ENCODE data around the gene MAP3K4. TPM values are rescaled to one million over a fixed set of nuclear protein-coding genes. Genes with fewer than 3 reads are reported as not detected.

Gene MAP3K4
- total RNA-seq, 1 donor from 2014 or later = 25.5 TPM

DNA sequence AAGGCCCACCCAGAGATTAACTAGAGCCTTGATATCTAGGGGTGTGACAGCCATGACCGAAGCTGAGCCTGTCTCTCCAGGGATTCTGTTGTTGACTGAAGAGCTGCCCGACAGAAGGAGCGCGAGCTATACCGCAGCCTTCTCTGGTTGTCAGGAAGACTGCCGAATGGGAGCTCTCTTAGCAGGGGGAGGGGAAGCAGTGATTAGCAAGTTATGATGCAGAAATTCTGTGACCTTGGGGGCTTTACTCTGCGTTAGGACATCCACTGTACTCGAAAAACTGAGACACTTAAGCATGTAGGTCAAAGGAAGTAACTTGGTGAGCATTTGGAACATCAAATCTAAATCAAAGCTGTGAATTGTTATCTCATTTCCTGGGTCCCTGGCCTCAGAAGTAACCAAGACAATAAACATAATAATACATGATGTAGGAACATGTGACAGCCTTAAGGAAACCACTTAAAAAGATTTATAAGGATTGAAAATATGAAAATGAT, 84.7 kb downstream of the MAP3K4 start:
- Mint-ChIP-seq H3K27ac (ENCODE audit: unreplicated experiment) (no peak overlapping the region), H3K36me3 (ENCODE audit: low read depth) (peaks cover 8% of the 10 kb centered on the region), H3K4me3 (ENCODE audit: unreplicated experiment) (no peak overlapping the region), H3K9me3 (ENCODE audit: low read depth) (no peaks in the 10 kb centered on the region), H3K4me1 (ENCODE audit: low read depth) (peaks cover 13% of the 10 kb centered on the region), H3K27me3 (ENCODE audit: low read depth) (no peaks in the 10 kb centered on the region)
- TF ChIP-seq, protein P1, sequence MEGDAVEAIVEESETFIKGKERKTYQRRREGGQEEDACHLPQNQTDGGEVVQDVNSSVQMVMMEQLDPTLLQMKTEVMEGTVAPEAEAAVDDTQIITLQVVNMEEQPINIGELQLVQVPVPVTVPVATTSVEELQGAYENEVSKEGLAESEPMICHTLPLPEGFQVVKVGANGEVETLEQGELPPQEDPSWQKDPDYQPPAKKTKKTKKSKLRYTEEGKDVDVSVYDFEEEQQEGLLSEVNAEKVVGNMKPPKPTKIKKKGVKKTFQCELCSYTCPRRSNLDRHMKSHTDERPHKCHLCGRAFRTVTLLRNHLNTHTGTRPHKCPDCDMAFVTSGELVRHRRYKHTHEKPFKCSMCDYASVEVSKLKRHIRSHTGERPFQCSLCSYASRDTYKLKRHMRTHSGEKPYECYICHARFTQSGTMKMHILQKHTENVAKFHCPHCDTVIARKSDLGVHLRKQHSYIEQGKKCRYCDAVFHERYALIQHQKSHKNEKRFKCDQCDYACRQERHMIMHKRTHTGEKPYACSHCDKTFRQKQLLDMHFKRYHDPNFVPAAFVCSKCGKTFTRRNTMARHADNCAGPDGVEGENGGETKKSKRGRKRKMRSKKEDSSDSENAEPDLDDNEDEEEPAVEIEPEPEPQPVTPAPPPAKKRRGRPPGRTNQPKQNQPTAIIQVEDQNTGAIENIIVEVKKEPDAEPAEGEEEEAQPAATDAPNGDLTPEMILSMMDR (IDR thresholded peaks at IDR 0.05) = no peak
- DNase-seq (ENCODE audit: low spot score) = no peak

DNA sequence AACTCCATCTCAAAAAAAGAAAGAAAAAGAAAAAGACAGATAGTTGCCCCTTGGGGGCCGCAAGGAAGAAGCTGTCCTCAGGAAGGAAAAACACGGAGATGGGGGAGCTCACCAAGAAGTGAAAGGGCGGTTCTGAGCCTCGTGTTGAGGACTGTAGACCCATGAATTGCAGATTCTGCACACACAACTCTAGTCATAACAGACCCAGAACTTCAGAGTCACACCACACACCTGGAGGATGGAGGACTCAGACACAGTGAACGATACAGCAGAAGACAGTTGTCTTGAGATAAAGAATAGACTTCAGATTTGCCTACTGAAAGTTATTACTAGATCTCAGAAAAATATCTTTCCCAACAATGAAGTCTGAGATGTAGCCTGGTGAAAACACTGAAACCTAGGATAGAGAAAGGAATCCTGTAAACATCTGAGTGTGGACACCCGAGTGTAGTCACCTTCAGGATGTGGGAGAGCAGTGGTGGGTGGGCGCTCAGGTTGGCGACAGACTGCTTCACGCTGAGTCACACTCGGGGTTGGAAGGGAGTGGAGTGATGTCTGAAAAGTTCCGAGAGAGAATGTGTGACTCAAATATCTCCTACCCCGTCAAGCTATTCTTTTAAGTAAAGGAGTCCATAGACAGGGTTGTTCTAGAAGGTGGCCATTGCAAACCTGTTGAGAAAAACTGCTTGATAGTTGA, 88.1 kb downstream of the MAP3K4 start:
- TF ChIP-seq, protein P1 (IDR thresholded peaks at IDR 0.05) = no peak
- peaks cover 7% of the 10 kb centered on the region for H3K36me3 Mint-ChIP-seq (ENCODE audit: low read depth)
- H3K4me1 Mint-ChIP-seq (ENCODE audit: low read depth) = peaks cover 13% of the 10 kb centered on the region
- H3K4me3 Mint-ChIP-seq (ENCODE audit: unreplicated experiment) = no peak overlapping the region
- no peaks in the 10 kb centered on the region for H3K27me3 Mint-ChIP-seq (ENCODE audit: low read depth)
- peaks cover 3% of the 10 kb centered on the region for H3K9me3 Mint-ChIP-seq (ENCODE audit: low read depth)
- H3K27ac Mint-ChIP-seq (ENCODE audit: unreplicated experiment) = peak overlapping the region; percentile 68
- no peak for DNase-seq (ENCODE audit: low spot score)

DNA sequence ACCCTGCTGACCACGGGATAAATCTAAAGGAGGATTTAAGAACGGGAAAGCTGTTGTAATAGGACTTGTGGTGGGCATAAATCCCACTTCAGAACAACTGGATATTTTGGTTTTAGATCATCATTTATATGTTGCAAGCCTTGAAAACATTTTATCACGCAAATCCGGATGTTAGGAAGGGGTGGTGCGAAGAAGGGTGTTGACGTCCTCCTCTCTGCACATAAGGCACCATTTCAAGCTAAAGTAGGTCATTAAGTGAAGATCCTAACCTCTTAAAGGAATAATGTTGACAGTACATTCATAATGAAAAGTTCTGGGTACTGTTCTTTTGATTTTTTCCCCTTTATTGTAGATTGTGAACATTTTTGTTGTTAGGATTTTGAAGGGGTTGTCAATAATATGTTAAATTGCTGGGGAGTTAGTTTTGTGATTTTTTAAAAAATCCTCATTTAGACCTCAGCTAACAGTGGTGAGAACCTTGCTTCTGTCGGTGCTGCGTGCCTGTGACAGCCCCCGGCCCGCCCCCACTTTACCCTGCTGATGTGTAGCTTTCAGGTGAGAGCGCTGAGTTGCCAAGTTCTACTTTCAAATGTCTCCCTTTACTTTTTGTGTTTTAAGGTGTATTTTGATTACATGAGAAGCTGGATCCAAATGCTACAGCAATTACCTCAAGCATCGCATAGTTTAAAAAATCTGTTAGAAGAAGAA, 88.8 kb downstream of the MAP3K4 start:
- TF ChIP-seq, protein P1 (IDR thresholded peaks at IDR 0.05) = no peak
- Mint-ChIP-seq H3K4me3 (ENCODE audit: unreplicated experiment) (no peak overlapping the region), H3K27ac (ENCODE audit: unreplicated experiment) (no peak overlapping the region)

DNA sequence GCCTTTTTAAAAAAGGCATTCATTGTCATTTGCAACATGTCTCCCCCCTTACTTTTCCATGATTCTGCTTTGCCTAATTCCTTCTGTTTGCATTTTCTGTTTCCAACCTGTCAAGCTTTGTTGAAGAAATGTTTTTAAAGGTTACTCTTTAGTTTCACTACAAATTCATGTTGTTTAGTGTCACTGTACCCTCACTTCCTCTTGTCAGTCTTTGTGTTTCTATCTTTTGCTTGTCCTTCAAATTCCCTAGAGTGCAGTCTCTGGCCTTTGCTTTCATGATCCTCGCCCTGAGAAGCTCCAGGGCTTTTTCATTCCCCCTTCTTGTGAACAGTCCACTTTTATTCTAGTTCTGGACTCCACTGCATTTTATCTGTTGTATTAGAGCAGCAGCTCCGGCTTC, 90.6 kb downstream of the MAP3K4 start:
- Mint-ChIP-seq H3K4me3 (ENCODE audit: unreplicated experiment) (no peak overlapping the region), H3K9me3 (ENCODE audit: low read depth) (peaks cover 11% of the 10 kb centered on the region), H3K4me1 (ENCODE audit: low read depth) (peaks cover 17% of the 10 kb centered on the region), H3K27ac (ENCODE audit: unreplicated experiment) (no peak overlapping the region), H3K27me3 (ENCODE audit: low read depth) (no peaks in the 10 kb centered on the region), H3K36me3 (ENCODE audit: low read depth) (peaks cover 21% of the 10 kb centered on the region)
- no peak for DNase-seq (ENCODE audit: low spot score)
- TF ChIP-seq, protein P1 (IDR thresholded peaks at IDR 0.05) = no peak

More for the DNA sequence above, 88.8 kb downstream of the MAP3K4 start:
- H3K4me1 Mint-ChIP-seq (ENCODE audit: low read depth) = peaks cover 17% of the 10 kb centered on the region
- H3K27me3 Mint-ChIP-seq (ENCODE audit: low read depth) = no peaks in the 10 kb centered on the region
- DNase-seq (ENCODE audit: low spot score) = no peak
- peaks cover 9% of the 10 kb centered on the region for H3K36me3 Mint-ChIP-seq (ENCODE audit: low read depth)
- H3K9me3 Mint-ChIP-seq (ENCODE audit: low read depth) = peaks cover 7% of the 10 kb centered on the region

DNA sequence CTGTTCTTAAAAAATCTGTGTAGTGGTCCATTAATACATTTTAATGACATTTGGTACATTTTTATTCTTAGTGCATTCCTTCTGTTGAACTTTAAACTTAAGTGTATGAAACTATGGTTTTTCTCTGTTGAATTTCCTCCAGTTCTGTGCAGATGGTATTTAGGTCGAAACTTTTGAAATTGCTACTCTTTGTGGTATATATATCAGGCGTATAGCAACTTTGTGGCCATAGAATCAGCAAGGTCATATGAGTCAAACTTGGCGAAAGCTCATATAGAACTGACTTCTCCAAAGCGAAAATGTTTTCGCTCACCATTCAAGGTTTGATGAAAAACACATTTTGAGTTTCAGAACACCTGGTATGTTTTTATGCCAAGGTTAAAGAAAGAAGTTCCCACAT, 93.7 kb downstream of the MAP3K4 start:
- Mint-ChIP-seq H3K27ac (ENCODE audit: unreplicated experiment) (no peak overlapping the region), H3K36me3 (ENCODE audit: low read depth) (peaks cover 34% of the 10 kb centered on the region), H3K9me3 (ENCODE audit: low read depth) (peaks cover 11% of the 10 kb centered on the region), H3K27me3 (ENCODE audit: low read depth) (no peaks in the 10 kb centered on the region), H3K4me3 (ENCODE audit: unreplicated experiment) (no peak overlapping the region), H3K4me1 (ENCODE audit: low read depth) (peaks cover 9% of the 10 kb centered on the region)
- TF ChIP-seq, protein P1 (IDR thresholded peaks at IDR 0.05) = no peak
- DNase-seq (ENCODE audit: low spot score) = no peak

Measured in chondrocyte (in vitro differentiated cells).